Measurements from ENCODE around the gene ABLIM3. TPM values are rescaled to one million over a fixed set of nuclear protein-coding genes. Genes with fewer than 3 reads are reported as not detected.

ABLIM3 gene
- total RNA-seq, 1 experiment from 2014 or later: 14.3 TPM

- ChIA-PET RAD21 (ENCODE audit: low non-redundant PET in 1 of 2, low total read pairs in 2 of 2, uncharacterized antibody in 2 of 2, unreplicated experiment in 2 of 2) (no interaction called here), POLR2A (no interaction called here), CTCF (no interaction called here)
- no peak for ATAC-seq
- no peaks in the 10 kb centered on the region for H4K20me1 ChIP-seq (ENCODE audit: insufficient read depth)
- no peak for TF ChIP-seq SIN3A (IDR thresholded peaks at IDR 0.05; ENCODE audit: low read depth)
- no peak for TF ChIP-seq EGR1 (IDR thresholded peaks at IDR 0.05; ENCODE audit: low read depth)
- no peak for TF ChIP-seq JUND (IDR thresholded peaks at IDR 0.05)
- TF ChIP-seq EZH2 (IDR thresholded peaks at IDR 0.05): no peak
- no peak for TF ChIP-seq ZNF274 (IDR thresholded peaks at IDR 0.05; ENCODE audit: low read depth, low read length)
- TF ChIP-seq ZFX (IDR thresholded peaks at IDR 0.05): no peak
- TF ChIP-seq RAD21 (IDR thresholded peaks at IDR 0.05; ENCODE audit: low read depth): no peak
- TF ChIP-seq ATF3 (IDR thresholded peaks at IDR 0.05): no peak
- TF ChIP-seq CEBPB (IDR thresholded peaks at IDR 0.05; ENCODE audit: low read depth): no peak
- TF ChIP-seq ZBTB33 (IDR thresholded peaks at IDR 0.05; ENCODE audit: extremely low read depth, insufficient replicate concordance, low read length): no peak
- TF ChIP-seq MAX (IDR thresholded peaks at IDR 0.05): no peak
- TF ChIP-seq REST (IDR thresholded peaks at IDR 0.05; ENCODE audit: low read depth): no peak
- TF ChIP-seq SRF (IDR thresholded peaks at IDR 0.05; ENCODE audit: low read depth): no peak
- BruUV-seq (replicated peaks): no TSS peak
- no peaks in the 10 kb centered on the region for H3K79me2 ChIP-seq (ENCODE audit: insufficient read depth, low read length)
- H3K4me1 ChIP-seq (ENCODE audit: control insufficient read depth in 1 of 2, insufficient read depth in 2 of 2, low read length in 2 of 2): peaks cover 0 to 8% of the 10 kb centered on the region in 2 experiments; a peak in 2 of 4 replicates
- no peak overlapping the region for H2AFZ ChIP-seq (ENCODE audit: low read depth, low read length, poor library complexity, severe bottlenecking)
- no peak overlapping the region for H3K27ac ChIP-seq (ENCODE audit: low read depth, low read length)
- no peak overlapping the region for H3K4me3 ChIP-seq (replicated peaks in 1 of 2; ENCODE audit: low read depth in 1 of 2, low read length in 2 of 2)
- H3K27me3 ChIP-seq (ENCODE audit: insufficient read depth, low read length): no peaks in the 10 kb centered on the region
- intact Hi-C loops (cut with micrococcal nuclease): no loop called here
- no peak overlapping the region for H3K4me2 ChIP-seq (ENCODE audit: low read length)
- H3K36me3 ChIP-seq (ENCODE audit: control insufficient read depth in 1 of 2, insufficient read depth in 2 of 2, low read length in 2 of 2): no peaks in the 10 kb centered on the region
- no peak for DNase-seq (ENCODE audit: low read depth, low spot score)
- no peak overlapping the region for H3K9ac ChIP-seq (ENCODE audit: low read length)
- no peaks in the 10 kb centered on the region for H3K9me3 ChIP-seq (ENCODE audit: control insufficient read depth in 1 of 2, insufficient read depth in 1 of 2, low read depth in 1 of 2, low read length in 2 of 2)
- H3K9me2 ChIP-seq (ENCODE audit: insufficient read depth): no peaks in the 10 kb centered on the region
These were observed 132.7 kb downstream of the ABLIM3 start for GRCh38 chr5:149273950-149274349.

Data from HCT116 (cell line).